ENCODE data around the gene FLOT1.
A peak's percentile ranks its signal among the peaks of the same experiment; 100 is the strongest.

The FLOT1 gene

GRCh38 chr6:30683183-30683979, 59.1 kb downstream of the FLOT1 start:
- no peak for DNase-seq (ENCODE audit: extremely low read depth in 1 of 2, low read depth in 1 of 2)

GRCh38 chr6:30682143-30683117, 60.1 kb downstream of the FLOT1 start:
- peak; percentile 83 to 85 for DNase-seq (ENCODE audit: extremely low read depth in 1 of 2, low read depth in 1 of 2)

- DNase-seq (ENCODE audit: extremely low read depth in 1 of 2, low read depth in 1 of 2): no peak
Measured at GRCh38 chr6:30681766-30682142, 60.7 kb downstream of the FLOT1 start.

- DNase-seq (ENCODE audit: extremely low read depth in 1 of 2, low read depth in 1 of 2): no peak
Measured at GRCh38 chr6:30679765-30680535, 62.5 kb downstream of the FLOT1 start.

- DNase-seq (ENCODE audit: extremely low read depth in 1 of 2, low read depth in 1 of 2): peak; percentile 78 to 85
Measured at GRCh38 chr6:30678964-30679726, 63.3 kb downstream of the FLOT1 start.

Data from stimulated activated CD8-positive, alpha-beta memory T cell treated with anti-CD3 and anti-CD28 coated beads, Interleukin-7, amount 100 ng/mL, for 48 hours (primary cell).